NCI-H128 (cell line): ENCODE results near the gene MDM2.
"Not testable (repeated sequence)": the region's sequence is repeated elsewhere in the genome, so short reads cannot be mapped to it uniquely, and the experiment has no call there.

ENCODE experiments used
- DNase-seq: peaks from one replicate; lab custom pipeline; 2025; ENCODE audit not compliant: unreplicated experiment; lab: John Stamatoyannopoulos, UW

MDM2 gene

DNA sequence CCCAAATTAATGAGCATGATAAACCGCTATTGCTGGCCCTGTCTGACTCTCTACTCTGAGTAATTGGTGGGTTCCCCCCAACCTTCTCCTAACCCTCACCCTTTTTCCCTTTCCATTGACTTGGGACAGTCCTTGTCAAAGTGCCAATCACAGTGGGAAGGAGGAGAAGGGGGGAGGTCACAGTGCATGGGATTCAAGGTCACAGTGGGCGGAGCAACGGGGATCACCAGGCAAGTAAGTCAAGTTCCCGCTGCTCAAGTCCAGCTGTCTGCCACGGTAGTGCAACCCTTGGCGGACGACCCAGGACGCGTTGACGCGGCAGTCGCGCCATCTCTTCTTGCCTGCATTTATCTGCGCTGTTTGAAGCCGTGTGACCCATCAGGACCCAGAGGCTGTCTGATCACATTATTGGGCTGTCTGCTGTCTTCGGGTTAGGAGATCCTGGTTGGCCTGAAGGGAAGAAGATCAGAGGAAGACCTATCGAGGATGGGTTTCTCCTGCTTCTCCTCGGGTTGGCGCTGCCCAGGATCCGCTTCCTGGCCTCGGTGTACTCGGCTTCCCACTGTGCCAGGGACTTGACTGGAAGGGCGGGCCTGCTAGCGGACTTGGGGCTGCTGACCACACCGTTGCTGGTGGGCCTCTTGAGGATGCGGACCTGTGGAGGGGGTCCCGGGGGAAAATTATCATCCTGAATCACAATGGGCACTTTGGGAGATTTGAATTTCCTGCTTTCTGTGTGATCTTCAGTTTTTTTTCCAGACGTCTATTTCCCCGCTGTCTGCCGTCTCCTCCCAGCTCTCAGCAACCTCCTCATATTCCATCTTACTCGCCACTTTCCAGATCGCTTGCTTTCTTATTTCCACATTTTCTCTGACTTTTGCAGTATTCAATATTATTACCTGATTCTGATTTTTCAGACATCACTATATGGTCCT lies 3.1 kb upstream of the MDM2 start:
- DNase-seq = no peak

DNA sequence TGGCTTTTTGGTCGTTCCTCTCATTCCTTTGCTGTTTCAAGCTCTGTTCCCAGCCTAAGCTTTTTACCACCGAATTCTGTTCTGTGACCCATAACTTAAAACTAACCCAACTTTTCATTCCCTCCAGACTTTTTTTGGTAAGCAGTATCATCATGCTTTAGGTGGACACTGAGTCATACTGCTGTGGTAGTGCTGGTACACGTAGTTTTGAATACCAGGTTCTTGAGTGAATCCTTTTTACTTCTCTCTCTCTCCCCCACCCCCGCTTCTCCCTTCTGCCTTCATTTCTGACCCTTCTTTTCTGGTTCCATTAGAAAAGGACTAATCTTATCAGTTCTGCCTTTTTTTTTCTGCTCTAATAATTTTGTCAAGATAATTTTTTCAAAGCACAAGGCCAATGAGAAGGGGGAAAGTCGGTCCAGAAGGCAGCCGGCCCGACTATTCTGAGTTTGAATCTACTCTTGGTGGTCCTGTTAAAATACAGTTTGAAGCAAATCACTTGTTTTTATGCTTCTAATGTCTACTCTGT lies 2.3 kb upstream of the MDM2 start:
- DNase-seq = no peak

DNA sequence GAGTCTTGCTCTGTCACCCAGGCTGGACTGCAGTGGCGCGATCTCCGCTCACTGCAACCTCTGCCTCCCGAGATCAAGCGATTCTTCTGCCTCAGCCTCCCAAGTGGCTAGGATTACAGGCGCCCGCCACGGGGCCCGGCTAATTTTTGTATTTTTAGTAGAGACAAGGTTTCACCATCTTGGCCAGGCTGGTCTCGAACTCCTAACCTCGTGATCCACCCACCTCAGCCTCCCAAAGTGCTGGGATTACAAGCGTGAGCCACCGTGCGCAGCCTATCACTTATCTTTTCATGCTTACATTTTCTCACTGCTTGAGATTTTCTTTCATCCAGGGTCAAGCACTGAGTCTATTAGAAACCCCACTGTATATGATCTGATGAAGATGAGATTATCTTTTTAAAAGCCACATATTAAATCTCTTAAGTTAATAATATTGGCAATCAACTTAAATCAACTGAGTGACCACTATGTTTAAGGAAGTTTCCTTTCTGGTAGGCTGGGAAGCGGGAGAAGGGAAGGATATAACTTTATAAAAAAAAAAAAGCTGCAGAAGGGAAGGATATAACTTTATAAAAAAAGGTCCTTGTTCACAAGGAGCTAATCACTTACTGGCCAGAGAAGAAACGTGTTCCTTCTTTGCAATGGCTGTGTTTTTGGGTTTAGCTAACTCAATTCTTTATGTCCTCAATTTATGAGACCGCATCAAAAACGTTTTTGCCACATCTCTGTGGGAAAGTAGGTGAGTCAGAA lies 1.3 kb upstream of the MDM2 start:
- no peak for DNase-seq

DNA sequence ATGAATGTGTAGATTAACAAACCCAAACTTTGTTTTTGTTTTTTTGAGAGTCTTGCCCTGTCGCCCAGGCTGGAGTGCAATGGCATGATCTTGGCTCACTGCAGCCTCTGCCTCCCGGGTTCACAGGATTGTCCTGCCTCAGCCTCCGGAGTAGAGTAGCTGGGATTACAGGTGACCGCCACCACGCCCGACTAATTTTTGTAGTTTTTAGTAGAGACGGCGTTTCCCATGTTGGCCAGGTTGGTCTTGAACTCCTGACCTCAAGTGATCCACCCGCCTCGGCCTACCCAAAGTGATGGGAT lies 752 bp upstream of the MDM2 start:
- DNase-seq = not testable (repeated sequence)

DNA sequence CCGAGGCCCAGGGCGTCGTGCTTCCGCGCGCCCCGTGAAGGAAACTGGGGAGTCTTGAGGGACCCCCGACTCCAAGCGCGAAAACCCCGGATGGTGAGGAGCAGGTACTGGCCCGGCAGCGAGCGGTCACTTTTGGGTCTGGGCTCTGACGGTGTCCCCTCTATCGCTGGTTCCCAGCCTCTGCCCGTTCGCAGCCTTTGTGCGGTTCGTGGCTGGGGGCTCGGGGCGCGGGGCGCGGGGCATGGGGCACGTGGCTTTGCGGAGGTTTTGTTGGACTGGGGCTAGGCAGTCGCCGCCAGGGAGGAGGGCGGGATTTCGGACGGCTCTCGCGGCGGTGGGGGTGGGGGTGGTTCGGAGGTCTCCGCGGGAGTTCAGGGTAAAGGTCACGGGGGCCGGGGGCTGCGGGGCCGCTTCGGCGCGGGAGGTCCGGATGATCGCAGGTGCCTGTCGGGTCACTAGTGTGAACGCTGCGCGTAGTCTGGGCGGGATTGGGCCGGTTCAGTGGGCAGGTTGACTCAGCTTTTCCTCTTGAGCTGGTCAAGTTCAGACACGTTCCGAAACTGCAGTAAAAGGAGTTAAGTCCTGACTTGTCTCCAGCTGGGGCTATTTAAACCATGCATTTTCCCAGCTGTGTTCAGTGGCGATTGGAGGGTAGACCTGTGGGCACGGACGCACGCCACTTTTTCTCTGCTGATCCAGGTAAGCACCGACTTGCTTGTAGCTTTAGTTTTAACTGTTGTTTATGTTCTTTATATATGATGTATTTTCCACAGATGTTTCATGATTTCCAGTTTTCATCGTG lies 612 bp downstream of the MDM2 start:
- DNase-seq = peak; percentile 84

DNA sequence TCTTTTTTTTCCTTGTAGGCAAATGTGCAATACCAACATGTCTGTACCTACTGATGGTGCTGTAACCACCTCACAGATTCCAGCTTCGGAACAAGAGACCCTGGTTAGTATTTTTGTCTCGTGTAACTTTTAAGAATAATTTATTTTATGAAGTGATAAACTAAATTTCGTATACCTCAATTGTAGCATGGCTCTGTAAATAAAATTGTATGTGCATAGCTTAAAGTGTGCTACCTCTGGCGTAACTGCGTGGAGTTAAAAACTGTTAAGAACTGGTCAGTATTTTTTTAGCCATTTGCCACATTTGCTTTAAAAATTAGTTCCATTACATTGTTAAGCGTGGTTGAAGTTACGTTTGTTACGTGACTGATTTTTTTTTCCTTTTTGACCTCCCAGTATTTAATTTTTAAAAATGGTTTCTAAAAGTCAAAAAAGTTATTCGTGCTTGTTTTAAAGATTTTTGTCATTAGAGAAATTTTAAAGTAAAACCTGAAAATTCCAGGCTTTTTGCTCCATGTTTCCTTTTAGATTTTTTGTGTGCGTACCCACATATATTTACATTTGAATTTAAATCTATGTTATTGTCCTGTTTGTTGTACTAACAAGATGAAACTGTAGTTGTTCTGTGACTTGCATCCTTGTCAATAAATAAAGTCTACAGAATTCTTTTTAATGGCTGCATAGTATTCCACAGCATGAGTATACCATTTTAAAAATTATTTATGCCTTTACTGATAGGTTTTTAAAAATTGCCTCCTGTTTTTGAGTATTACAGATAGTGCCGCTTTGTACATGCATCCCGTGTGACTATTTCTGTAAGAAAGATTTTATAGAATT lies 1.4 kb downstream of the MDM2 start:
- DNase-seq = no peak

DNA sequence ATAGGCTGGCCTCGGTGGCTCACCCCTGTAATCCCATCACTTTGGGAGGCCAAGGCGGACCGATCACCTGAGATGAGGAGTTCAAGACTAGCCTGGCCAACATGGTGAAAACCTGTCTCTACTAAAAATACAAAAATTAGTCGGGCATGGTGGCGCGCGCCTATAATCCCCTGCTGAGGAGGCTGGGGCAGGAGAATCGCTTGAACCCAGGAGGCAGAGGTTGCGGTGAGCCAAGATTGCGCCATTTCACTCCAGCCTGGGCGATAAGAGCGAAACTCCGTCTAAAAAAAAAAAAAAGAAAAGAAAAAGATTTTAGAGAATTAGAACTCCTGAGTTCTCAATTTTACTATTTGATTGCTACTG lies 2.0 kb downstream of the MDM2 start:
- not testable (repeated sequence) for DNase-seq

DNA sequence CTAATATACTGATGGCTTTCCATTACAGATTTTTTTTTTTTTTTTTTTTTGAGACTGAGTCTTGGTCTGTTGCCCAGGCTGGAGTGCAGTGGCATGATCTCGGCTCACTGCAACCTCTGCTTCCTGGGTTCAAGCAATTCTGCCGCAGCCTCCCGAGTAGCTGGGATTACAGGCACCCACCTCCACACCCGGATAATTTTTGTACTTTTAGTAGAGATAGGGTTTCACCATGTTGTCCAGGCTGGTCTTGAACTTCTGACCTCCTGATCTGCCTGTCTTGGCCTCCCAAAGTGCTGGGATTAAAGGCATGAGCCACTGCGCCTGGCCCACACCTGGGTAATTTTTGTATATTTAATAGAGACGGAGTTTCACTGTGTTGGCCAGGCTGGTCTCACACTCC lies 3.6 kb downstream of the MDM2 start:
- not testable (repeated sequence) for DNase-seq

DNA sequence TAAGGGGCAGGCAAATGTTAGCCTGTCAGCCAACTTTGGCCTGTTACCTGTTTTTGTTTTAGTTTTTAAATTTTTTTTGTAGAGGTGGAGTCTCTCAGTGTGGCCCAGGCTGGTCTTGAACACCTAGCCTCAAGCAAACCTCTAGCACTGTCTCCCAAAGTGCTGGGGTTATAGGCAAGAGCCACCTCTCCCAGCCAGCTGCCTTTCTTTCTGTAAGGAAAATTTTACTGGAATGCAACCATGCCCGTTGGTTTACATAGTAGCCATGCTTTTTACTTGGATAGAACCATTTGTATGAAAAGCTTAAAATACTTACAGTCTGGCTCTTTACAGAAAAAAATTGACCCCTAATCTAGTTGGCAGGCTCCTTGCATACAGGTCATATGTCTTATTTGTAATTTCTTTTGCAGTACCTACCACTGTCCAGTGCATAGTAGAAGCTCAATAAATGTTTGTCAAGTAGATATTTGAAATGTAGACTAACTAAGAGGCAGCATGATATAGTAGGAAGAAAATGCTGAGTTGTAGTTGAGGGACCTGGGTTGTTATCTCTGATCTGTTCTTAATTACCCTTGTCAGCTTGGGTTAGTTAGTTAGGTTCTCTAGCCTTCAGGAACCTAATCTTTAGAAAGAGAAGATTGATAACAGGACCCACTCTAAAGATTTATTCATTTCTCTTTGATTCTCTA lies 4.7 kb downstream of the MDM2 start:
- DNase-seq = no peak

DNA sequence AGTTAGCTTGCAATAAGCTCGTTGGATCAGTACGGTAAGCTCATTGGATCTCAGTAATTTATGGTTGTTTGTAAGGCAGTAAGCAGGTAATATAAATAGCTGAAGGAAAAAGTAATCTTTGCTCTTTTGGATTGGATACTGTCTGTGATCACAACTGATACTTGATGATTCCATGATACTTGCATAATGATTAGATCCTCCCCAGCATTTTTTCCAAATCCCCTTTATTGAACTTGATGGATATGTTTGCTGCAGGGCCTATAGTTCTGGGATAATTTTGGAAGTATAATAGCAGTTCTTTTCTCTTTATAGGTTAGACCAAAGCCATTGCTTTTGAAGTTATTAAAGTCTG lies 5.2 kb downstream of the MDM2 start:
- no peak for DNase-seq

DNA sequence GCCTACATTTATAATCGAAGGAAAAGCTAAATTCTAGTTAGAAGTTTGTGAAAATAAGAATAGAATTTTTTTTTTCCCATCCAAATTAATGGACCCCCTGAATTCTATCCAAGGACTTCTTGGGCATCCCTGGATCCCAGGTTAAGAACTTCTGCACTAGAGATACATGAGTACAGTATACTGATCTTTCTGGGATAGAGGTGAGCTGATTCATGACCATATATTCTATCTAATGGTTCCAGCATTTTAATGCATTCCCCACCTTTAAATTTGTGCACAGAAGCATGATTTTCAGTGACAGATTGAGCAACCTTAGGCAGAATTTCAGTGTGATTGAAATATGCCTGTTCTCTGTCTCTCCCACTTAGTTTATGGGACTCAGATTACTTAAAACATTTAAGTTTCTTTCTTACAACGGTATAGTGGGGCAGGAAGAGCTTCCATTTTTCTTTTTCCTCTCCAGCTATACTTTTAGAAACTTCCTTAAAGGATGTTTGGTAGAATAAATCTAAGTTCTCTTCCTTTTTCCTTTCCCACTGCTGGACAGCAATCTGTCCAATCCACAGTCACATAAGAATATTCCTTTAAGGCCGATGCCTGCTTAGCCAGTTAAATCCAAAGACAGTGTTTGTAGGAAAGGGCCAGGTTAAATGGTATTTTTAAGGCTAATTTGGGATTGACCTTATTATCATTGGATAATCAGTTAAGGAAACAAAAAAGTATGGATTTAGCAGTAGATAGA lies 6.7 kb downstream of the MDM2 start:
- no peak for DNase-seq

DNA sequence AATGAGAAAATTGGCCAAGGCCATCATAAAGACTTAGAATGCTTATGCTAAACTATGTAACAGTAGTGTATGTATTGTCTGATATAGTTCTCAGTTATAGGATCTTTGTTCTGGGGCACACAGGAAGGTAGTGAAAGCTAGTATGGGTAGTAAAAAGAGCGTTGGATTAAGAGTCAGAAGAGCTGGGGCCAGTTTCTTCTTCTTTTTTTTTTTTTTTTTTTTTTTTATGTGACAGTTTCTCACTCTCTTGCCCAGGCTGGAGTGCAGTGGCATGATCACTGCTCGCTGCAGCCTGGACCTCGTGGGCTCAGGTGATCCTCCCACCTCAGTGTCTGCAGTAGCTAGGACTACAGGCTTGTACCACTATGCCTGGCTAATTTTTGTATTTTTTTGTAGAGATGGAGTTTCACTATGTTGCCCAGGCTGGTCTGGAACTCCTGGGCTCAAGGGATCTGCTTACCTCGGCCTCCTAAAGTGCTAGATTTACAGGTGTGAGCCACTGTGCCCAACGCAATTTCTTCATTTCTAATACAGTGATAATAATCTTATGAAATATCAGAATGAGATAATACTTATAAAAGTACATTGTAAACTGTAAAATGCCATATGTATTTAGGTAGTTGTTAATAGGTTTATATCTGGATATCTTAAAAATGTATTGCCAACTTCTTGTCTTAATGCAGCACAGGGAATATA lies 7.4 kb downstream of the MDM2 start:
- no peak for DNase-seq

DNA sequence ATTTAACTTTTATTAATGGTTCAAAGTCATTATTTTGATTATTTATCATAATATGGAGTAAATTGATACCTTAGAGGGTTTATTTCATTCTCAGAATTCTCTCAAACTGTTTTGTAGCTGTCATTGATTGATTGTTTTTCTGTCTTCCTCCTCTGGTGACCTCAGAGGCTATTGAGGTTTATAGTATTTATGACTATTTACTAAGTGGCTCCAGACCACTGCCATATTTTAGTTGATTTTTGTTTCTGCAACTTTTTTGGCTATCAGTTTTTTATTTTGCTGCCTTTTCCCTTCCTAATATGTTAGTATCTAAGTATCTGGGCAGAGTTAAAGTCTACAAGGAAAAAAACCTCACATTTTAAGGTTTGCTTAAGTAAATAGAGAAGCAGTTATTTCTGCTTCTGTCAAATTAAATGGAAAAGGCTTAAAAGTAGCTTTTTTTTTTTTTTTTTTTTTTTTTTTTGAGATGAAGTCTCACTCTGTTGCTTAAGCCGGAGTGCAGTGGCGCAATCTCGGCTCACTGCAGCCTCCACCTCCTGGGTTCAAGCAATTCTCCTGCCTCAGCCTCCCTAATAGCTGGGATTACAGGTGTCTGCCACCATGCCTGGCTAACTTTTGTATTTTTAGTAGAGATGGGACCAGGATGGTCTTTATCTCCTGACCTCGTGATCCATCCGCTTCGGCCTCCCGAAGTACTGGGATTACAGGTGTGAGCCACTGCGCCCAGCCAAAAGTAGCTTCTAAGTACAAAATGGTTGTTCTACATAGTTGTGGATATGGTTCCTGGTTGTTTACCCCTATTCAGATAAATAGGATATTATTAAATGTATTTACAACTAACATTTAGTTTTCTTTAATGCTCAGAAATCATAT lies 8.2 kb downstream of the MDM2 start:
- DNase-seq = no peak

DNA sequence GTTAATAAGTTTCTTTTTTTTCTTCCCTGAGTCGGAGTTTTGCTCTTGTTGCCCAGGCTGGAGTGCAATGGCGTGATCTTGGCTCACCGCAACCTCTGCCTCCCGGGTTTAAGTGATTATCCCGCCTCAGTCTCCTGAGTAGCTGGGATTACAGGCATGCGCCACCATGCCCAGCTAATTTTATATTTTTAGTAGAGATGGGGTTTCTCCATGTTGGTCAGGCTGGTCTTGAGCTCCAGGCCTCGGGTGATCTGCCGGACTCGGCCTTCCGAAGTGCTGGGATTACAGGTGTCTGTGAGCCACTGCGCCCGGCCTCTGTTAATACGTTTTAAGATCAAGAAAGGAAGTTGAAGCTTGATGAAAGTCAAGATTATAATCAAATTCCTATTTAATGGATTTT lies 11.5 kb downstream of the MDM2 start:
- DNase-seq = not testable (repeated sequence)

DNA sequence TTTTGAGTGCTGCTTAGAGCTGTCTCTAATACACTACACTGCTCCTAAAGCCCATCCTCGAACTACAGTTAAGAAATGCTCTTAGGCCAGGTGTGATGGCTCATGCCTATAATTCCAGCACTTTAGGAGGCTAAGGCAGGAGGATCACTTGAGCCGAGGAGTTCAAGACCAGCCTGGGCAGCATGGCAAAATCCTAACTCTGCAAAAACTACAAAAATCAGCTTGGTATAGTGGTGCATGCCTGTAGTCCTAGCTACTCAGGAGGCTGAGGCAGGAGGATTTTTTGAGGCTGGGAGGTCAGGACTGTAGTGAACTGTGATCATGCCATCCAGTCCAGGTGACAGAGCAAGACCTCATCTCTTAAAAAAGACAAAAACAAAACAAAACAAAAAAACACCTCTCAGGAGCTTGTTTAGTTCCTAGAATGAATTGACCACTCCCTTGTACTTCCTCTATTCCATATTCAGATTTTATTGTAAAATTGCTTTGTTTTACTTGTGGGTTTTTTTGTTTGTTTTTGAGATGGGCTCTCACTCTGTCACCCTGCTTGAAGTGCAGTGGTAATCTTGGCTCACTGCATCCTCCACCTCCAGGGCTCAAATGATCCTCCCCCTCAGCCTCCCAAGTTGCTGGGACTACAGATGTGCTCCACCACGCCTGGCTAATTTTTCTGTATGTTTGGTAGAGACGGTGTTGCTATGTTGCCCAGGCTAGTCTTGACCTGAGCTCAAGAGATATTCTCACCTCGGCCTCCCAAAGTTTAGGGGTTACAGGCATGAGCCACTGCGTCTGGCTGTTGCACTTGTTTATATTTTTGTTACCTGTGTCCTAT lies 13.6 kb downstream of the MDM2 start:
- DNase-seq = no peak

DNA sequence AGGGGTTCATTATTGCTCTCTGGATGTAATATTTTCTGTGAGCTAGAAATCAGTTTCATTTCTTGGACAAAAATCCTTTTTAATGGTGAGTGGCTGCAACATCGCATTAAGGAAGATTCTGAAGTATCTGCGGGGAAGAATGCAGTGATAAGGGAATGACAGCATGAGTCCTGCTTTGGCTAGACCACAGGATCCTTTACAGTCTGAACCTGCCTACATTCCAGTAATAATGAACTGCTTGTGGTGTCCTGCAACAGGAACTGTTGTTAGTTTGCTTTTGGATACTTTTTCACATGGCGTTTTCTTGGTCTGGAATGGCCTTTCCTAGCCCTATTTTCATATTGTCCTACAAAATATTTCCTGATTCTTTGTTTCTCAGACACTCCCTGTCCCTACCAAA lies 15.7 kb downstream of the MDM2 start:
- no peak for DNase-seq

DNA sequence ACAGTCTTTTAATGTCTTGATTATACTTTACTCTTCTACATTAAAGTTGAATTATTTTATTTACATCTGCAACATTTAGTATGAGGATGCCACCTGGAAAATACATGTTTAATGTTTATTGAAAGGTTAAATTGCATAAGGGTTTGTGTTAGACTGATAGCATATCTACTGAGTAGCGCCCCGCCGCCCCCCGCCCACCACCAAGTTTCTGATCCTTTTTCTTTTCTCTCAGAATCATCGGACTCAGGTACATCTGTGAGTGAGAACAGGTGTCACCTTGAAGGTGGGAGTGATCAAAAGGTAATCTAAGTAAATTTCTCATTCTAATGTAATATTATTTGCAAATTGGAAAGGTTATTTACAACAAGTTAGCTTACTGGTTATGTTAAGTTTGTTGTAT lies 16.2 kb downstream of the MDM2 start:
- DNase-seq = no peak
